ENCODE data around the gene SYT6.

DNA sequence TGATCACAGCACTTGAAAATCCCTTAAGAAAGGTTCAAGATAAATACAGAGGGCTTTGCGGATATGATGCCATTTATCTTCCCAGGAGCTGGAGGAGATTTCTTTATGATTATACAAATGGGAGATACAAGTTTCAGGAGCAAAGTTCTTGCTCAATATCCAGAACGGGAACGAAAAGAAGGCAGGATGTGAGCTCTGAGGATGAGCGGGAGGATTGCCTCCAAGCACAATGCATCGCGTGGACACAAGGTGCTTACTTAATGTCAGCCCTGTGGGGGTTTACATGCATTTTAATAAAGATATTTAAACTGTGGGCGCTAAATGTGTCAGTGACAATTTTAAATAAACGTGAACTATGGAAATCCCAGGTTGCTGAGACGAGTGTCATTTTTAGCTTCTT lies 59.0 kb downstream of the SYT6 start:
- TF ChIP-seq, protein P1, sequence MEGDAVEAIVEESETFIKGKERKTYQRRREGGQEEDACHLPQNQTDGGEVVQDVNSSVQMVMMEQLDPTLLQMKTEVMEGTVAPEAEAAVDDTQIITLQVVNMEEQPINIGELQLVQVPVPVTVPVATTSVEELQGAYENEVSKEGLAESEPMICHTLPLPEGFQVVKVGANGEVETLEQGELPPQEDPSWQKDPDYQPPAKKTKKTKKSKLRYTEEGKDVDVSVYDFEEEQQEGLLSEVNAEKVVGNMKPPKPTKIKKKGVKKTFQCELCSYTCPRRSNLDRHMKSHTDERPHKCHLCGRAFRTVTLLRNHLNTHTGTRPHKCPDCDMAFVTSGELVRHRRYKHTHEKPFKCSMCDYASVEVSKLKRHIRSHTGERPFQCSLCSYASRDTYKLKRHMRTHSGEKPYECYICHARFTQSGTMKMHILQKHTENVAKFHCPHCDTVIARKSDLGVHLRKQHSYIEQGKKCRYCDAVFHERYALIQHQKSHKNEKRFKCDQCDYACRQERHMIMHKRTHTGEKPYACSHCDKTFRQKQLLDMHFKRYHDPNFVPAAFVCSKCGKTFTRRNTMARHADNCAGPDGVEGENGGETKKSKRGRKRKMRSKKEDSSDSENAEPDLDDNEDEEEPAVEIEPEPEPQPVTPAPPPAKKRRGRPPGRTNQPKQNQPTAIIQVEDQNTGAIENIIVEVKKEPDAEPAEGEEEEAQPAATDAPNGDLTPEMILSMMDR (IDR thresholded peaks at IDR 0.05), result no peak
- TF ChIP-seq POLR2A (IDR thresholded peaks at IDR 0.05), result no peak

Measured in thyroid gland (tissue), 4 donors.